GM18520 (cell line): ENCODE results near the gene BAIAP3.
A peak's percentile ranks its signal among the peaks of the same experiment; 100 is the strongest.

Experiments
- ATAC-seq: cut with Tn5 transposase; IDR thresholded peaks from one replicate; pipeline ENCODE4 v1.9.1; 2021; ENCODE audit not compliant: unreplicated experiment

Gene BAIAP3

DNA sequence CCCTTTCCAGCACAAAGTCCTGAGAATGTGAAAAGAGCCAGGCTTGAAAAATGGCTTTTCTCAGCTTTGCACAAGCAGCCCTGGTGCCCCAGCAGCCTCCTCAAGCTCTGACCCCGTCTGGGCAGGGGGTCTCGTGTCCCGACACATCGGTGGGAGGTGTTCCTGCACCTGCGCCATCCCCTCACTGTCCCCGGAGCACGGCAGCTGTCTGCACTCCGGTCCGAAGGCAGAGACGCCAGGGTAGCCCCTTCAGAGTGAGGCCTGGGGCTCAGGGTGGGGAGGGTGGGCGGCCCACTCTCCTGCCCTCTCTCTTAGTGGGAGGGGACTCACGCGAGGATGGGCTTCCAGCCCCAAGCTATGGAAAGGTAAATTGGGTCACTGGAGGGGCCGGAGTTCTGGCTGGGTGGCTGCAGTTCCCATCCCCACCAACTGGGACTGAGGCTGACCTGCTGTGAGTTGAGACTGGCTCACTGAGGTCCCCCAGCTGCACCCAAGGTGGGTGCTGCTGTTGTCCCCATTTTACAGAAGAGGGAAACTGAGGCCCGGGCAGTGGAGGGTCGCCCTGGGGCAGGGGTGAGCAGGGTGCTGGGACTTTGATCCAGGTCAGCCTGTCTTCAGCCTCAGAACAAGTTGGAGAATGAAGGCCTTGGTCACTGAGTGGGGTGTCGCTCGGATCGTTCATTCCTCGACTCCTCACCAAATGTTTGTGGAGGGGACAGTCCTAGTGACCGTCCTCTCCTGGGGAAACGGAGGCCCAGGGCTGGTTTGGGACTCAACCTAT lies 2.3 kb upstream of the BAIAP3 start:
- no peak for ATAC-seq

- no peak for ATAC-seq
Observed at GRCh38 chr16:1331712-1332617, 1.5 kb upstream of the BAIAP3 start.

DNA sequence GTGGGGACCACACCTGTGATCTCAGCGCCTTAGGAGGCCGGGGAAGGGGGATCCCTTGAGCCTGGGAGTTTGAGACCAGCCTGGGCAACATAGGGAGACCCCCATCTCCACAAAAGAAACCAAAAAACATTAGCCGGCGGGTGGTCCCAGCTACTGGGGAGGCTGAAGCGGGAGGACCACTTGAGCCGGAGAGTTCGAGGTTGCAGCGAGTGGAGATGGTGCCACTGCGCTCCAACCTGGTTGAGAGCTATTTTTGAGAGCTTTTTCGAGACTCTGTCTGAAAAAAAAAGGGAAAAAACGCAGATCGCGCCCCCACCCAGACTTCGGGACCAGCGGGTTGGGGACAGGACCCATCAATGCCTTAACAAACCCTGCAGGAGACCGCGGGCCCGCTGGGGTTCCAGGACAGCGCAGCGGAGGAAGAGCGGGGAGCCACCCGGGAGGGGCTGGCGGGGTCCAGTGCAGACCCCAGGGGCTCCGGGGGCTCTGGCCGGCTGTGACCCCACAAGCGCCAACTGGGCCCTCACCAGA lies 762 bp upstream of the BAIAP3 start:
- ATAC-seq = no peak

DNA sequence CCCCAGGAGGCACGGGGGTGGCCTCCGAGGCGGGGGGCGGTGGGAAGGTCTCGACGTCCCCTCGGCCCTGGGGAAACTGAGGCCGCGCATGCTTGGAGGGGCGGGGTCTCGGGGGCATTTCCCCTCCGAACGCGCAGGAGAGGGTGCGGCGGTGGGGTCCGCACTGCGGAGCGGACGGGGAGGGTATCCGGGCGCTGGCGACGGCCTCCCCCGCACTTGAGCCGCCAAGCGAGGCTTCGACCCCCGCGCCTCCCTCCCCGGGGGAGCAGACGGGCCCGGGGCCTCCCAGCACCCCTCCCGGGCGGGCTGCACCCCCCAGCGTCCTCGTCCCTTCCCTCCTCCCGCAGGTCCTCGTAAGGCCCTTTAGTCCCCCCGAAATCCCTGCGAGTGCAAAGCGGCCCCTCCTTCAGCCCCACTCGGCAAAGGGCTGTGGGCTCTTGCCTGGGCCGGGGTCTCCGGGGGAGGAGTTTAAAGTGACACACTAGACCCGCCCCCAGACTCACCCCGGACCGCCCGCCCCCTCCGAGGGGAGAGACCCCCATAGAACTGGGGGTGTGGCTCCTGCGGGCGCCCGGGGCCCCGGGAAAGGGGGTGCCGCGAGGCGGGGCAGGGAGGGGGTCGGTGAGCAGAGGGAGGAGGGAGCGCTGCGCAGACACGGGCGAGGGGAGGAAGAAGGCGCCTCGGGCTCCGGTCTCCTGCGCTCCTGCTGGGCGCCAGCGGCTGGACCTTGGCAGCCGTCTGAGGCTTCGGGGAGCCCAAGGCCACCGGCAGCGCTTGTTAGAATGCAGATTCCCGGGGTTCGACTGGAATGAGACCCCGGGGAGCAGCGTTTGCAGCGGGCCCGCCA lies 632 bp downstream of the BAIAP3 start:
- ATAC-seq = no peak

DNA sequence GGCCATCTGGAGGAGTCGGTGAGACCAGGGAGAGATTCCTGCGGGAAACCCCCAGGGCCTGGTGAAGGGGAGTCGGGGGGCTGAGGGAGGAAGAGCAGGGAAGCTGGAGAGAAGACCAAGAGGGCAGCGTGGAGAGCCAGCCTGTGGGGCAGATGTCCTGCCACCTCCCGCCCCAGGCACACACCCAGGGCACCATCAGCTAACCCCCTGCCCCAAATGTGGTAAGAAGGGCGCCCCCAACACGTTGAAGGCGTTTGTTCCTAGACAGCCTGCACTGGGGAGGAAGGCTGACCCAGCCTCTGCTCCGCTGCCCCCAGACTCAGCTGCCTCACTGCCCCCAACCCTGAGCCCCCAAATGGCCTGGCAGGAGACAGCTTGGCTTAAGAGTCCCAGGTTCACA lies 1.3 kb downstream of the BAIAP3 start:
- no peak for ATAC-seq

DNA sequence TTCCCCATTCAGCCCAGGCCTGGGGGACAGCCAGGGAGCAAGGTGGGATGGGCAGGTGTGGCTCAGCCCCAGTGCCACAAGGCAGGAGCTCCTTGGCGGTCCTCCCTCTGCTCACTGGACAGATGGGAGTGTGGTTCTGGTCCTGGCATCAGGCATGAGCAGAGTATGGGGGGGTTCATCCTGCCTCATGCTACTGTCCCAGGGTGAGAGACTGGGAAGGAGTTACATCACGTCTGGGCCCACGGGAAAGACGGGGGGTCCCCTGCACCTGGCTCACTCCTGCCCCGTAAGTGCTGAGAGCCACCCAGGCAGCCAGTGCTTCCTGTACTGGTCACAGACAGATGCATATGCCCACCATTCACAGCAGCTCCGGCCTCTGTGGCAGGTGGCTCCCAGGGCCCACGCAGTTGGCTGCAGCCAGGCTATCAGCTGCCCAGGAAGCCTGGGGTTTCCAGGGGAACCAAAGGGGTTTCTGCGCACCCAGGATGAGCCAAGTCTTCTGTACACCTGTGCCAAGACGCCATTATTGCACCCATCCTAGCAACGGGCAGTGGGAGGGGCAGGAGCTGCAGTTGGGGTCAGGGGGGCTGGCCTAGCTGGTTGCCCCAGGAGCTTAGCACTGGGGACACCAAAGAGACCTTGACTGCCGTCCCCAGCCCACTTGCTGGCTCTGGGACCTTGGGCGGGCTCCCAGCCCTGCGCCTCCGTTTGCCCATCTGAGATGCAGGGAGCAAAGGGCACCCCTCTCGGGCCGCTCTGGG lies 1.9 kb downstream of the BAIAP3 start:
- ATAC-seq = no peak

GRCh38 chr16:1335996-1336395 lies 2.6 kb downstream of the BAIAP3 start:
- no peak for ATAC-seq

GRCh38 chr16:1336619-1337018 lies 3.2 kb downstream of the BAIAP3 start:
- ATAC-seq = no peak

DNA sequence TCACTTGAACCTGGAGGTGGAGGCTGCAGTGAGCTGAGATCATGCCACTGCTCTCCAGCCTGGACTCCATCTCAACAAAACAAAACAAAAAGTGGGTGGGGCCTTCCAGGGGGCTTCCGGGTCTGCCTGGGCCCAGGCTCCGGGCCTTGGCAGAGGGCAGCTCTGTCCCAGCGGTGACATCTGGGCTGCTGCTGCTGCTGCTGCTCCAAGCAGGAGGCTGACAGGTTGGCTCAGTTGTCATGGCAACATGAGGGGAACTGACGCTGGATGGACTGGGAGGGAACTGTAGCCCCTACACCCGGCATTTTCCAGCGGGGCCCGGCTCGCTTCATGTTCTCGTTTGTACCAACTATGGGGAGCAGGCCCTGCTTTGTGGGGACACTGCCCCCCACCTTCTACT lies 4.0 kb downstream of the BAIAP3 start:
- no peak for ATAC-seq

DNA sequence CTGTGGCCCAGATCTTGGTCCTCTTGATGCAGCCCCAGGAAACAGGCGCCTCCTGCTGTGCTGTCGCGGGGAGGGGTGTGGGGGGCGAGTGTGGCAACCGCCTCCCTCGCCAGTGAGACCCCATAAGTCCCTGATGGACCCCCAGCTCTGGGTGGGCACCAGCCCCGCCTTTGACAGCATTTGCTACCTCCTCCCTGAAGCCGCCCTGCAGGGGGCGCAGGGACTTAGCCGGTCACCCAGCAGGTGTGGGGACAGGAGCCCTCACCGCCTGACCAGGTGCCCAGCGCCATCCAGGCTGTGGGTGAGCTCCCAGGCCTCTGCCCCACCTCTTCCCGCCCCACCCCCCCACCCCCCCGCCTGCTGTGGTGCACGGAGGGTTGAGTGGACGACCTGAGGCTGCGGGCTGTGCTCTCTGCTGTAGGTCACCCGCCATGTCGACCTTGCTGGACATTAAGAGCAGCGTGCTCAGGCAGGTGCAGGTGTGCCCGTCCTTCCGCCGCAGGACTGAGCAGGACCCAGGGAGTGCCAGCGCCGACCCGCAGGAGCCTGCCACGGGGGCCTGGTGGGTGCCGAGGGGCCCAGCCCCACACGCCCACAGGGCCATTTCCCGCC lies 4.8 kb downstream of the BAIAP3 start:
- no peak for ATAC-seq

GRCh38 chr16:1338855-1339675 lies 5.6 kb downstream of the BAIAP3 start:
- ATAC-seq = no peak

DNA sequence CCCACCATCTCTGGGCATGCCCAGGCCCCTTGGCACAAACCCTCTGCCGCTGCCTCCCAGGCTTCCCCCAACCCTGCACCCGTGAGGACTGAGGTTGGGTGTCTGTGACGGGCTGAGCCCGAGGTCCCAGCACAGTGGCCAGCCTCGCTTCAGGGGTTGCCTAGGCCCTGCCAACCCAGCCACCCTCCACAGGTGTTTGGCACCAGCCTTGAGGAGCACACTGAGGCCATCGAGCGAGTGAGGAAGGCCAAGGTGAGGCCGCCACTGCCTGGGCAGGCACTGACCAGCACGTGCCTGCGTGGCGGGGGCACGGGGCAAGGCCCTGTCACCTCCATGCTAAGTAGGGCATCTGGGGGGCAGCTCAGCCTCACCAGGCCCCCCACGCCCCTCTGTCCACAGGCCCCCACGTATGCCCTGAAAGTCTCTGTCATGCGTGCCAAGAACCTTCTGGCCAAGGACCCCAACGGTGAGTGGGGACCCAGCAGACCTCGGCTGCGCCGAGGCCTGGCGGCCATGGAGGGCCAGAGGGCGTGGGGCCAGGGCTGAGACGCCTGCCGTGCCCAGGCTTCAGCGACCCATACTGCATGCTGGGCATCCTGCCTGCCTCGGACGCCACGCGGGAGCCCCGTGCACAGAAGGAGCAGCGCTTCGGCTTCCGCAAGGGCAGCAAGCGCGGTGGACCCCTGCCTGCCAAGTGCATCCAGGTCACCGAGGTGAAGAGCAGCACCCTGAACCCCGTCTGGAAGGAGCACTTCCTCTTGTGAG lies 7.5 kb downstream of the BAIAP3 start:
- ATAC-seq = no peak

DNA sequence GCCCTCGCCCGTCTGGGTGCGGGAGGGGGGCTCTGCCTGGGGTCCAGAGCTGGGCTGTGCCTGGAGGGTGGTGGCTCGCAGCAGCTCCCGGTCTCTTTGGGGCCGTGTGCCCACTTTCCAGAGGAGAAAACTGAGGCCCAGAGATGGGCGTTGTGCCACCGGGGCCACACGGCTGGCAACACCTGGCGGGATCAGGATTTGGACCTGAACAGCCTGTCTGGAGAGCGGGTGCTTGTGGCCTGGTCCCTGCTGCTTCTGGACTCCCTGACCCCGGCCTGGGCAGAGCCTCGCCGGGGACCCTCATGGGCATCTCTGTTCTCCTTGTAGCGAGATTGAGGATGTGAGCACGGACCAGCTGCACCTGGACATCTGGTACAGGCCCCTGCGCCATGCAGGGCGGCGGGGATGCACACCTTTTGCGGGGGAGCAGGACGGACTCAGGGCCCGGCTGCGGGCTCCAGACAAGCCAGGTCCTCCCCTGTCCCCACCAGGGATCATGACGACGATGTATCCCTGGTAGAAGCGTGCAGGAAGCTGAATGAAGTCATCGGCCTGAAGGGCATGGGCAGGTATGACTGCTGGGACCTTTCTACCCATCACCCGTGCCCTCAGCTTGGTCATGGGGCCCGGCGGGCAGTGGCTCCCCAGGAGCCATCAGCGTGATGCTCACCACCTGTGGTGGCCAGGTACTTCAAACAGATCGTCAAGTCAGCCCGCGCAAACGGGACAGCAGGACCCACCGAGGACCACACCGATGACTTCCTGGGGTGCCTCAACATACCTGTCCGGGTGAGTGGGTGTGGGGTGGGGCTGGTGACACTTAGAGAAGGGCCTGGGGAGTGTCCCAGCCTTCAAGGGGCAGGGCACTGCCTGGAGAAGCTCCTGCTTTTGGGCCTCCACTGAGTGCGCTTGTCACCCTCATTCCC lies 8.3 kb downstream of the BAIAP3 start:
- no peak for ATAC-seq

DNA sequence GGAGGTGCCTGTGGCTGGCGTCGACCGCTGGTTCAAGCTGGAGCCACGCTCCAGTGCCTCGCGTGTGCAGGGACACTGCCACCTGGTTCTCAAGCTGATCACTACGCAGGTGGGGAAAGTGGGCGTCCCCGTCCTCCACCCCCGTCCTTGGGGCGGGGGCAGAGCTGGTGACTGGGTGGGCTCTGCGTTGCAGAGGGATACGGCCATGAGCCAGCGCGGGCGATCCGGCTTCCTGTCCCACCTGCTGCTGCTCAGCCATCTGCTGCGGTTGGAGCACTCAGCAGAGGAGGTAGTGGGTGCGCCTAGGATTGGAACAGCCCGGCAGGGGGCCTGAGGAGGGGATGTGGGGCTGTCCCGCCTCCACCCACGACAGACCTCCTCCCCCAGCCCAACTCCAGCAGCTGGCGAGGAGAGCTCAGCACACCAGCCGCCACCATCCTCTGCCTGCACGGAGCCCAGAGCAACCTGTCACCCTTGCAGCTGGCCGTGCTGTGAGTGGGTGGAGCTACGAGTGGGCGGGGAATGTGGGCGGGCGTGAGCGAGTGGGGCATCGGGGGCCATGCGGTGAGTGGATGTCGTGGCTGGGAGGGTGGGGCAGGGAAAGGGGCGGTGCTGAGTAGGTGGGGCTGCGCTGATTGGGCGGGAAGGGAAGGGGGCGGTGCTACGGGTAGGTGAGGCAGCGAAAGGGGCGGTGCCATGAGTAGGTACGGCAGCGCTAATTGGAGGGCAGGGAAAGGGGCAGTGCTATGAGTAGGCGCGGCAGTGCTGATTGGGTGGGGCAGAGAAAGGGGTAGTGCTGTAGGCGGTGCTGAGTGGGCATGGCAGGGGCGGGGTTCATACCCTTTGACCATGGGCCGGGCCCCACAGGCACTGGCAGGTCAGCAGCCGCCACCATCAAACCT lies 9.3 kb downstream of the BAIAP3 start:
- ATAC-seq = peak; percentile 90

- ATAC-seq = no peak
Observed at GRCh38 chr16:1343428-1344242, 10.2 kb downstream of the BAIAP3 start.
